ENCODE results near the gene FGFBP1. TPM values are rescaled to one million over a fixed set of nuclear protein-coding genes. Genes with fewer than 3 reads are reported as not detected.

Gene FGFBP1
- total RNA-seq, 4 donors from 2014 or later = 0.27 to 19.2 (median 0.97) TPM

DNA sequence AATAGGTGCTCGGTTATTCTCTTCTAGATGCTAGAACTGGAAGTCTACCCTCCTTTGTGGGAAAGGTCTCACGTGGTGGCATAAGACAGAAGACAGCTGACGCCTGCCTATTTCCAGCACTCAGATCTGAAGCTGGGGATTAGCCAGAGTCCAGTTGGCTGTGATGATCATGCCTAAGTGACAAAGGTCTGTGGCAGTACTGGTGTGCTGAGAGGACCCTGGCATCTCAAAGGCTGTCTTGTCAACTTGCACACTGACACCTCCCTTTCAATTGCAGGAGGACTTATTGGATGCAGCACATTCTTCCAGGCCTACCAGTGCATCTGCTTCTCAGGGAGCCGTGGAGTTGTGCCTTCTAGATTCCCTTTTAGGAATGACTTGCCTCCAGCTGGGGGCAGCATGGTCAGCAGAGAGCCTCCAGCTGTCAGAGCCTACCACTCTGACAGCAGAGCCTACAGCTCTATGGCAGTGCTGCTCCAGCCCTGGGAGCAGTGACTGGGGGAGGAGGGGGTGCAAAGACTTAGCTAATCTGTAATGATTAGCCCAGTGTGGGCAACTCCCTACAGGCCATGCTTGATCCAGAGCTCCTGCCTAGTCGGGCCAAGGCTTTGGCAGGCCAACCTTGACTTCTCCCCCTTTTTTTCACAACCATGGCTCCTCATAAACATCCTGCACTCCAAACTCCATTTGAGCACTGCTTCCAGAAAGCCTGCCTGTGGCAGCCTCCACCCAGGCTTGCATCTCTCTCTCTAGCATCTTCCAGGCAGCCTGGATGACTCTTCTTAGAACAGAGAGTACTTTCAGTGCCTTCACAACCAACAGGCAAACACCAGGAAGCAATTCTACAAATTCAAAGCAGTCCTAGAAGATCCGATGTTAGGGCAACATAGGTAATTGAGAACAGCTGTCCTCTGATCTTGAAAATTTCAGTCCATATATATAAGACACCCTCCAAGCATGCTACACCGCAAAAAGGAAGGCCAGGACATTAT is 38.2 kb upstream of the FGFBP1 start:
- no peak overlapping the region for H3K27ac ChIP-seq
- no peaks in the 10 kb centered on the region for H3K36me3 ChIP-seq
- H3K27me3 ChIP-seq = no peaks in the 10 kb centered on the region
- H3K9me3 ChIP-seq = no peaks in the 10 kb centered on the region
- ATAC-seq = no peak
- TF ChIP-seq POLR2AphosphoS5 (IDR thresholded peaks at IDR 0.05) (no peak), EP300 (IDR thresholded peaks at IDR 0.05) (no peak), POLR2A (IDR thresholded peaks at IDR 0.05) (no peak)
- TF ChIP-seq, protein P1, sequence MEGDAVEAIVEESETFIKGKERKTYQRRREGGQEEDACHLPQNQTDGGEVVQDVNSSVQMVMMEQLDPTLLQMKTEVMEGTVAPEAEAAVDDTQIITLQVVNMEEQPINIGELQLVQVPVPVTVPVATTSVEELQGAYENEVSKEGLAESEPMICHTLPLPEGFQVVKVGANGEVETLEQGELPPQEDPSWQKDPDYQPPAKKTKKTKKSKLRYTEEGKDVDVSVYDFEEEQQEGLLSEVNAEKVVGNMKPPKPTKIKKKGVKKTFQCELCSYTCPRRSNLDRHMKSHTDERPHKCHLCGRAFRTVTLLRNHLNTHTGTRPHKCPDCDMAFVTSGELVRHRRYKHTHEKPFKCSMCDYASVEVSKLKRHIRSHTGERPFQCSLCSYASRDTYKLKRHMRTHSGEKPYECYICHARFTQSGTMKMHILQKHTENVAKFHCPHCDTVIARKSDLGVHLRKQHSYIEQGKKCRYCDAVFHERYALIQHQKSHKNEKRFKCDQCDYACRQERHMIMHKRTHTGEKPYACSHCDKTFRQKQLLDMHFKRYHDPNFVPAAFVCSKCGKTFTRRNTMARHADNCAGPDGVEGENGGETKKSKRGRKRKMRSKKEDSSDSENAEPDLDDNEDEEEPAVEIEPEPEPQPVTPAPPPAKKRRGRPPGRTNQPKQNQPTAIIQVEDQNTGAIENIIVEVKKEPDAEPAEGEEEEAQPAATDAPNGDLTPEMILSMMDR (IDR thresholded peaks at IDR 0.05) = no peak
- H3K4me3 ChIP-seq = no peak overlapping the region
- WGBS, 2 donors (ENCODE audit: low coverage in 1 of 2) = 80 to 86% methylated on average over 5 to 6 of the region's 7 CpGs
- no peaks in the 10 kb centered on the region for H3K4me1 ChIP-seq

DNA sequence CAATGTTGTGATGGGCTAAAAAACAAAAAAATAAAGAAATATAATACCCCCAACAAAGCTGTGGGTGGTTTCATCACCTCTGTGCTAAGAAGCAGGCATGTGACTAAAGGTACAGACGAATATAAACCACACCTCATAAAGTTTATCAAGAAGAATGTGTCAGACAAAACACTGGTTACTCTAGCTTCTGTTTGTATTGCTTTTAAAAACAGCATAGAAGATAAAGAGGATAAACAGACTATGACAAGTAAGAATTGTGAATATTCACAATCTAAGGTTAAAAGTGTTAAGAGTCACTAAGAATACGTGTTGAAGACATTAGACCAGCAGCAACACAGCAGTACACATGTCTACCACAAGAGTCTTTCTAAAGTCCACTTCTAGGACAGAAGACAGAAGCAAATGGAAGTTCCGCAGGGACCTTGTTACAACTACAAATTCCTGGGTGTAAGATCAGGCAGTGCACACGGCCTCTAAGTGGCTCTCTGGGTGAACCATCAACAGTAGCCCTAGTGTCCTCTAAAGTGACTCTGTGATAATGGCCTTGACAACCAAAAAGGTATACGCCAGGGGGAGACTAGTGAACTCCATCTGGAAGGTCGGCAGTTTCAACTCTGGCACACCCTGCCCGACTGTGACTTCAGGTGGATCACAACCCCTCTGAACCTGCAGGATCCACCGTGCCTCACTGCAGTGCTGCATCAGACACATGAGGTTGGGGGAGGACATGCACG is 32.7 kb upstream of the FGFBP1 start:
- TF ChIP-seq EP300 (IDR thresholded peaks at IDR 0.05) (no peak), POLR2AphosphoS5 (IDR thresholded peaks at IDR 0.05) (no peak), POLR2A (IDR thresholded peaks at IDR 0.05) (no peak)
- TF ChIP-seq, protein P1 (IDR thresholded peaks at IDR 0.05) = no peak
- ATAC-seq = no peak
- Histone ChIP-seq H3K36me3 (no peaks in the 10 kb centered on the region), H3K4me3 (no peak overlapping the region), H3K27ac (no peak overlapping the region), H3K9me3 (no peaks in the 10 kb centered on the region), H3K27me3 (no peaks in the 10 kb centered on the region), H3K4me1 (no peaks in the 10 kb centered on the region)
- 73 to 76% methylated on average over 2 to 9 of the region's 9 CpGs for WGBS, 2 donors (ENCODE audit: low coverage in 1 of 2)

DNA sequence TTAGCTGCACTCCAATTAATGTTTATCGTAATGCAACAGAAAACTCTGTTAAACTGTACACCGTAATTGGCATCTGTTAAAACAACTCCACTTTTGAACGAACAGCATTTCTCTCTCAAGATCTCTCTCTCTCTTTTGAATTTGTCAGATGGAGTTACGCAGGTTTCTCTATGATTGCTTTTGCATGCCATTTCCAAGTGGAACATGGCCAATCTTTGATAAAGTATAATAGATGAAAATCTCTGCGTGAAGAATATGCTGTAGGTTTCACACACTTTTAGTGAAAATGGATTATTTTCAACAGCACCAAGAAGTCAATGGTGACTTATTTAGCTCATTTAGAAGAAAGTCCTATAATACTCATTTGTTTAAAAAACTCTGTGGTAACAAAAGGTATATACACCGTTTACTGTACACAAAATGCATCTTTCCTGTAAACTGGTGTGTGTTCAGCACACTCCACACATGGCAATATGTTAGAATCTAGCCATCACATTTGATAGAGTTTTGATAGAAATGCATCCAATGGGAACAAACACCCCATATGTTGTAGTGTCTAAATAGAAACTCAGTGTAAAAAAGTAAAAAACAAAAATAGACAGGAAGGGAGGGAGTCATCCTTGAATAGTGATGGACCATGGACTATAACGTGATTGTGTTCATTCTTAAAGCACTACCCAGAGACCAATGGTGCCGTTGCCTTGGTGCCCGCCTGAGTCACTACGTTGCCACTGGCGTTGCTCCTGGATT is 30.2 kb upstream of the FGFBP1 start:
- no peak for TF ChIP-seq EP300 (IDR thresholded peaks at IDR 0.05)
- no peak for TF ChIP-seq POLR2AphosphoS5 (IDR thresholded peaks at IDR 0.05)
- H3K36me3 ChIP-seq = no peaks in the 10 kb centered on the region
- H3K27ac ChIP-seq = no peak overlapping the region
- ATAC-seq = no peak
- H3K27me3 ChIP-seq = no peaks in the 10 kb centered on the region
- WGBS, 2 donors (ENCODE audit: low coverage in 1 of 2) = 81 to 84% methylated on average over 11 of the region's 11 CpGs
- no peaks in the 10 kb centered on the region for H3K4me1 ChIP-seq
- H3K4me3 ChIP-seq = no peak overlapping the region
- peaks cover 0 to 3% (median 0%) of the 10 kb centered on the region in 3 donors for H3K9me3 ChIP-seq

DNA sequence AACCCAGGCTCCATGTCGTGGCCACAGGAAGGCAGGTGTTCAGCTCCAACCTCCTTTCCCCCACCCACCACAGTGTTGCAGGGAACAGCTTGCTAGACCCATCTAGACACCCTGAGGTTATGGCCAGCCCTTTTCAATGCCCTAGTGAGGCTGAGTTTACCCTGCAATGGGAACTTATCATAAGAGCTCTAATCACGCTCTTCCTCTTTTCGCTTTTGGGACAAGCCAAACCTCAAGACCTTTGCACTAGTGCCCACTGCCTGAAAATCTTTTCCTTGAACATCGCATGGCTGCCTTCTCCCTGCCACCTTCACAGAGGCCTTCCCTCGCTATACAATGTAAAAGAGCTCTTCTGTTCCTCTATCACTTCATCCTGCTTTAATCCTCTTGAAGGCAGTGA is 26.8 kb upstream of the FGFBP1 start:
- no peak for ATAC-seq
- 90 to 92% methylated on average over 2 to 4 of the region's 5 CpGs for WGBS, 2 donors (ENCODE audit: low coverage in 1 of 2)
- no peak overlapping the region for H3K4me3 ChIP-seq

More for the DNA sequence above, 26.8 kb upstream of the FGFBP1 start:
- H3K27me3 ChIP-seq = no peaks in the 10 kb centered on the region
- H3K27ac ChIP-seq = no peak overlapping the region
- peaks cover 0 to 3% (median 0%) of the 10 kb centered on the region in 3 donors for H3K9me3 ChIP-seq
- no peaks in the 10 kb centered on the region for H3K36me3 ChIP-seq
- TF ChIP-seq, protein P1 (IDR thresholded peaks at IDR 0.05) = no peak
- TF ChIP-seq EP300 (IDR thresholded peaks at IDR 0.05) = no peak
- H3K4me1 ChIP-seq = no peaks in the 10 kb centered on the region

All from gastroesophageal sphincter (tissue), 4 donors.